ENCODE measurements around the gene FANCE.

FANCE gene

DNA sequence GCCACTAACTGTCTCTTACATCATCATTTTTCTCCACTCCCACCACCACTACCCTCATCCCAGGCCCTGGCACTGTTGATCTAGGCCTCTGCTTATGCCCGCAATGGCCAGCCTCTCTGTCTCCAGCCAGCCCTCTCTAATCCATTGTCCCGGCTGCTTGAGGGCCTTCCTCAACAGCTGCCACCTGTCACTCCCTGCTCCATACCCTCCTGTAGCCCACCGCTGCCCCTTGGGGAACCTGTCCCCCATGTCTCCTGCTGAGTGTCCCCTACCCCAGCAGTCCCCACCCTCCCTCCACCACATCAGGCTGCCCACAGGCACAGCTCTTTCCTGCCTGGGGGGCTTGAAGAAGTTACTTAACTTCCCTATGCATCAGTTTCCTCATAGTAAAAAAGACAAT is 31.4 kb downstream of the FANCE start:
- no peak overlapping the region for H3K4me2 ChIP-seq (ENCODE audit: low read depth, low read length, poor library complexity, severe bottlenecking)
- H3K27me3 ChIP-seq (ENCODE audit: low read length) = no peaks in the 10 kb centered on the region
- no peak overlapping the region for H2AFZ ChIP-seq (ENCODE audit: low read depth, low read length, severe bottlenecking)
- H3K9me2 ChIP-seq (replicated peaks; ENCODE audit: insufficient read depth, low read length) = no peaks in the 10 kb centered on the region
- no peaks in the 10 kb centered on the region for H4K20me1 ChIP-seq (ENCODE audit: low read depth, low read length)
- no peak overlapping the region for H3K9ac ChIP-seq (ENCODE audit: low read length)
- H3F3A ChIP-seq (ENCODE audit: insufficient read depth) = no peaks in the 10 kb centered on the region
- no peak for TF ChIP-seq EZH2phosphoT487 (conservative IDR thresholded peaks at IDR 0.05; ENCODE audit: low read length)
- no peak for TF ChIP-seq CTCF (IDR thresholded peaks at IDR 0.05; ENCODE audit: insufficient read depth, low read length, poor library complexity, severe bottlenecking)
- H3K9me3 ChIP-seq (ENCODE audit: insufficient read depth, low read length) = no peaks in the 10 kb centered on the region
- H3K4me3 ChIP-seq (ENCODE audit: insufficient read depth, low read length, poor library complexity, severe bottlenecking) = no peak overlapping the region
- H3K79me2 ChIP-seq (ENCODE audit: insufficient read depth, low read length) = no peaks in the 10 kb centered on the region
- no peak overlapping the region for H3K27ac ChIP-seq (ENCODE audit: low read depth, low read length)
- H3K36me3 ChIP-seq (ENCODE audit: low read length) = no peaks in the 10 kb centered on the region

GRCh38 chr6:35483893-35484645 is 31.9 kb downstream of the FANCE start:
- H2AFZ ChIP-seq (ENCODE audit: low read depth, low read length, severe bottlenecking) = no peak overlapping the region
- H3K27me3 ChIP-seq (ENCODE audit: low read length) = no peaks in the 10 kb centered on the region
- no peaks in the 10 kb centered on the region for H3K36me3 ChIP-seq (ENCODE audit: low read length)
- no peak overlapping the region for H3K4me2 ChIP-seq (ENCODE audit: low read depth, low read length, poor library complexity, severe bottlenecking)
- no peaks in the 10 kb centered on the region for H3K9me2 ChIP-seq (replicated peaks; ENCODE audit: insufficient read depth, low read length)
- no peaks in the 10 kb centered on the region for H3F3A ChIP-seq (ENCODE audit: insufficient read depth)
- TF ChIP-seq CTCF (IDR thresholded peaks at IDR 0.05; ENCODE audit: insufficient read depth, low read length, poor library complexity, severe bottlenecking) = no peak
- no peak for TF ChIP-seq EZH2phosphoT487 (conservative IDR thresholded peaks at IDR 0.05; ENCODE audit: low read length)
- no peaks in the 10 kb centered on the region for H4K20me1 ChIP-seq (ENCODE audit: low read depth, low read length)
- H3K9me3 ChIP-seq (ENCODE audit: insufficient read depth, low read length) = no peaks in the 10 kb centered on the region
- H3K9ac ChIP-seq (ENCODE audit: low read length) = no peak overlapping the region
- no peak overlapping the region for H3K27ac ChIP-seq (ENCODE audit: low read depth, low read length)
- H3K4me3 ChIP-seq (ENCODE audit: insufficient read depth, low read length, poor library complexity, severe bottlenecking) = no peak overlapping the region
- H3K79me2 ChIP-seq (ENCODE audit: insufficient read depth, low read length) = no peaks in the 10 kb centered on the region

DNA sequence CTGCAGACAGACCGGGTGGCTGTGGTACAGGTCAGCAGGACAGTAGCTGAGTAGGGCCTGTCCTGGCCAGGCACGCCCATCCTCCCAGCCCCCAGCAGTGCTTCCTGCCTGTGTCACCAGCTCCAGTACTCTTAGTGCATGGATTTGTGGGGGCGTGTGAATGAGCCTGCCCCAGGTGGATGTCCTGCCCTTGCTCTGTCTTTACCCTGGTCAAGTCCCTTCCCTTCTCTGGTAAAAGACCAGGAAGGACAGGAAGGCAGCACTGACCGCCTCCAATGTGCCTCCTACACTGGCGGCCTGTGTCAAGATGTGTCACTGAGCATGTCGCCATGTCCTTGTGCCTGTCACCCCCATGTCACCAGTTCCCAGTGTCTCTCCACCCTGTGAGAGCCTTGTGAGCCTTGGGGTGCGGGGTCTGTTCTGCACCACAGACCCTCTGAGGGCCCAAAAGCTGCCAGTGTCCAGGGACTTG is 32.8 kb downstream of the FANCE start:
- no peaks in the 10 kb centered on the region for H3K9me3 ChIP-seq (ENCODE audit: insufficient read depth, low read length)
- no peaks in the 10 kb centered on the region for H3K36me3 ChIP-seq (ENCODE audit: low read length)
- H3K4me2 ChIP-seq (ENCODE audit: low read depth, low read length, poor library complexity, severe bottlenecking) = no peak overlapping the region
- H3K27me3 ChIP-seq (ENCODE audit: low read length) = no peaks in the 10 kb centered on the region
- no peak overlapping the region for H3K9ac ChIP-seq (ENCODE audit: low read length)
- no peak overlapping the region for H2AFZ ChIP-seq (ENCODE audit: low read depth, low read length, severe bottlenecking)
- no peak overlapping the region for H3K4me3 ChIP-seq (ENCODE audit: insufficient read depth, low read length, poor library complexity, severe bottlenecking)
- no peaks in the 10 kb centered on the region for H3F3A ChIP-seq (ENCODE audit: insufficient read depth)
- no peaks in the 10 kb centered on the region for H3K9me2 ChIP-seq (replicated peaks; ENCODE audit: insufficient read depth, low read length)
- no peak overlapping the region for H3K27ac ChIP-seq (ENCODE audit: low read depth, low read length)
- H3K79me2 ChIP-seq (ENCODE audit: insufficient read depth, low read length) = no peaks in the 10 kb centered on the region
- TF ChIP-seq EZH2phosphoT487 (conservative IDR thresholded peaks at IDR 0.05; ENCODE audit: low read length) (no peak), CTCF (IDR thresholded peaks at IDR 0.05; ENCODE audit: insufficient read depth, low read length, poor library complexity, severe bottlenecking) (no peak)
- H4K20me1 ChIP-seq (ENCODE audit: low read depth, low read length) = no peaks in the 10 kb centered on the region

Measured in SU-DHL-6 (cell line).